ENCODE measurements around the gene ARRDC3.

DNA sequence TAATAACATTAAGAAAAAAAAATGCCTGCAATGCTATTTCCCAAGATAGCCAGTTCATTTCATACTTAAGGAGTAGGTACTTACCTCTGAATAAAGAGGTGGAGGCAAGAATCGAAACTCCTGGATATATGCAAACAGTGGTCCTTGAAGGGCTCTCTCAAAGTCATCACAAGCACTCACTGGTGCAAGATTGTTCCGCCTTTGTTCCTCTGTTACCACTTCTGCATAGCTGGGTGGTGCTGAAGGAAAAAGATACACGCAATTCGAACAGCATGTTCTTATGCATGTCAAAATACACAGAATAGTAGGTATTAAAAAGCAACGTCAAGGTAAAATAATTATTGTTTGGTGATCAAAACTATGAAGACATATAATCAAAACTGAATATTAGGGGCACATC is 9.5 kb downstream of the ARRDC3 start:
- TF ChIP-seq RCOR1 (IDR thresholded peaks at IDR 0.05; ENCODE audit: borderline replicate concordance in 1 of 2, low read depth in 2 of 2, low read length in 2 of 2) (no peak), POLR2AphosphoS5 (IDR thresholded peaks at IDR 0.05; ENCODE audit: control insufficient read depth, insufficient read depth, low read depth, low read length) (0 out of 2 replicates have a peak, but pooled peaks have one; percentile 19), HDAC1 (IDR thresholded peaks at IDR 0.05) (no peak), ZNF785 (CRISPR knock-in tag; IDR thresholded peaks at IDR 0.05) (no peak)
- TF ChIP-seq, protein P1, sequence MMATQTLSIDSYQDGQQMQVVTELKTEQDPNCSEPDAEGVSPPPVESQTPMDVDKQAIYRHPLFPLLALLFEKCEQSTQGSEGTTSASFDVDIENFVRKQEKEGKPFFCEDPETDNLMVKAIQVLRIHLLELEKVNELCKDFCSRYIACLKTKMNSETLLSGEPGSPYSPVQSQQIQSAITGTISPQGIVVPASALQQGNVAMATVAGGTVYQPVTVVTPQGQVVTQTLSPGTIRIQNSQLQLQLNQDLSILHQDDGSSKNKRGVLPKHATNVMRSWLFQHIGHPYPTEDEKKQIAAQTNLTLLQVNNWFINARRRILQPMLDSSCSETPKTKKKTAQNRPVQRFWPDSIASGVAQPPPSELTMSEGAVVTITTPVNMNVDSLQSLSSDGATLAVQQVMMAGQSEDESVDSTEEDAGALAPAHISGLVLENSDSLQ (IDR thresholded peaks at IDR 0.05) = no peak
